HuH-7 (cell line): ENCODE results near the gene PIAS3.
"Not testable (repeated sequence)": the region's sequence is repeated elsewhere in the genome, so short reads cannot be mapped to it uniquely, and the experiment has no call there.

ENCODE experiments used
- DNase-seq: peaks from one replicate; pipeline ENCODE4 v3.0.0; 2011; ENCODE audit warnings: low spot score

Gene PIAS3

DNA sequence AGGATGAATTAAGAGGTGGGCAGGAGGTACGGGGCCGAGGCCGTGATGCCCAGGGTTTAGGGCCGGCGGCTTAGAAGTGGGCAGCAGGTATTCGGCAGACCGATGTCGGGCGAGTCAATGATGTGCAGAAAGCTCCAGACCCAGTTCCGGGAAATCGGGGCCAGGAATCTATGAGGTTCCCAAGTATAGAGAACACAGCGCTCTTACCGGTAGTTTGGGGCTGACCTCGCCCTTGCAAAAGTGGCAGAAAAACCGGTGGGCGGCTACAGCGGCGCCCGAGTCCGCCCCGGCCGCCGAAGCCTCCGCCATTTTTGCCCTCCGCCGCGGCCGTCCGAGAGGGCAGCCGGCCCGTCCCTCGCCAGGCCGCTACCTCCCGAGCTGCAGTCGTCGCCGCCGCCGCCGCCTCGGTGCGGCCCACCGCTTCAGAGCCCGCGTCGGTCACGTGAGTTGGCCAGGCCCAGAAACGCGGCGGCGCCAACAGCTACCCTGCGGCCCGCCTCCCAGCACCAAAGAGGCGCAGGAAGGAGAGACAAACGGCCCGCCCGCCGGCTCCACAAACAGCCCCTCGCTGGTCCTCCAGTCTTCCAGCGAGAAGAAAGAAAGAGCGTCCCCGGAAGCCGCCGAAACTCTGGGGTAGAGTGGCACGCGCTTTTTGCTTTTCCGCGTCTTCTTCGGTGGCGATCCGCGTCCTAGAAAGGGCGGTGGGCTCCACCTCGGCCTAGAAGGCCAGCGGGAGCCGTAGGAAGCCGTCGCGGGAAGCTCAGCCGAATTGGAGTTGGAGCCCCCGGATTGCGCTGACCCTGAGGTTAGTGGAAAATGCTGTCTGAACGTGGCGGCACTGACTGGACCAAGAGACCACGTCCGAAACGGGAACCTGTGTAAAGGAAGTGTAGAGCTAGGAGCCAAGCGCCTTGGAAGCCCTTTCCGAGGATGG lies 35.0 kb downstream of the PIAS3 start, which contains the start of the genes POLR3C and RNF115:
Gene POLR3C, plus strand, starts transcription at position 636 of the 934 bp plus-strand sequence. CDS start 1,577 bp downstream, outside the sequence.
Gene RNF115, minus strand, starts transcription at position 531 of the 934 bp plus-strand sequence. Its CDS starts 222 bp downstream, at position 309.
- DNase-seq = peak; percentile 69

- not testable (repeated sequence) for DNase-seq
Measured at GRCh38 chr1:145822779-145823331, 36.0 kb downstream of the PIAS3 start.

DNA sequence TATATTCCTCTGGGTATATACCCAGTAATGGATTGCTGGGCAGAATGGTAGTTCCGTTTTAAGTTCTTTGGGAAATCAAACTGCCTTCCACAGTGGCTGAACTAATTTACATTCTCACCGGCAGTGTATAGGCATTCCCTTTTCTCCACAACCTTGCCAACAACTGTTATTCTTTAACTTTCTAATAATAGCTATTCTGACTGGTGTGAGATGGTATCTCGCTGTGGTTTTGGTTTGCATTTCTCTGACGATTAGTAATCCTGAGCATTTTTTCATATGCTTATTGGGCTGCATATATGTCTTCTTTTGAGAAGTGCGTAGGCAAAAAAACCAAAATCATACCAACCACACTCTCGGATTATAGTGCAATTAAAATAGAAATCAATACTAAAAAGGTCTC lies 40.8 kb downstream of the PIAS3 start:
- not testable (repeated sequence) for DNase-seq

DNA sequence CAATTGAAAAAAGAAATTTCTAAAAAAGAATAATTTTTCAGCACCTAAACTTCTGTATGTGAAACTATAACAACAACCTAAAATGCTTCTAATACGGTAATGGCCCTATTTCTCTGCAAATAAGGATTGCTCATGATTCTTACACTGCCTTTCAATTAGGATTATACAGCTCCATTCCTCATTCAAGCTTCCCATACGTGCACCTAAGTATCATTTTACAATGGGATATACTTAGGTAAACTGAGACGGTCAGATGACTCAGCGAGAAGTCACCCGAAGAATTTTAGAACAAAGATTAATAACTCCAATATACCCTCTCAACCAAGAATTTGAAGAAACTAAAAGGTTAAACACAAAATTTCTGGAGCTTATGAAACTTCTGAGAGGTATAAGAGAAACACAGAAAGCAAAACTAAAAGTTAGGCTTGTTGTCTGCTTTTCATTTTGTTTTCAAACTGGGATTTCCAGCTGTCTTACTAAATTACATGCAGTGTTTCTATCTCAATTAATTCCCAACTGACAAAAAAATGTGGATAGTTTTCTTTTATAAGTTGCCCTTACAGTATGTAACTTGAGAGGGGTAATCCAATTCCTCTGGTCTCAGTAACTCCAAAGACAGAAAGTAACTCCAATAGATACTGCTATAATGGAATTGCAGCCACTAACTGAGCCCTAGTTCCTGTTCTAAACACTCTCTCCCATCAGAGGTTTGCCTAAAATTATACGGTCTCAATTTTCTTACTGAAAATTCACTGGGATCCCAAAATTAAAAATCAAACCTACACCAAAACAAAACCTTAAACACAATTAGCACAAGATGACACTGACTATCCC lies 45.7 kb downstream of the PIAS3 start:
- DNase-seq = not testable (repeated sequence)

- no peak for DNase-seq
Measured at GRCh38 chr1:145806844-145807243, 52.0 kb downstream of the PIAS3 start.

- no peak for DNase-seq
Measured at GRCh38 chr1:145806408-145806807, 52.5 kb downstream of the PIAS3 start.

DNA sequence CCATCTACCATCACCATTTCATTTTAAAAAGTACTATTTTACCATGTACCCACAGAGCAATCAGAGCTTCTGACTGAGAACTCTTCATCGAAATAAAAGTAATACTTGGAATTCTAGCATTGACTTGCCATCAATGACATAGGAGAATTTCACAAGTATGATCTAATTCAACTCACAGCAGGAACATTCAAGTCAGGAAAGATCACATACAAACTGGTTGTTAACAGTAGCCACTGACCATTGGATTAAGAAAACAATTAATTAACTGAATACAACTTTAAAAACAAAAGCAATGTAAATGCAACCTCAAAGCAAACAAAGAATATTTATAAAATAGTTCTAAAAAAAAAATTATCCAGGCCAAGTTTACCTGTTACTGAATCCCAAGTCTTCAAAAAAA lies 53.8 kb downstream of the PIAS3 start:
- DNase-seq = no peak

GRCh38 chr1:145804235-145805045 lies 54.4 kb downstream of the PIAS3 start:
- no peak for DNase-seq

- no peak for DNase-seq
Measured at GRCh38 chr1:145799806-145800205, 59.1 kb downstream of the PIAS3 start.
